KMS-11 (cell line): ENCODE measurements around the gene ATXN7L1.

Source experiments
- H2AFZ ChIP-seq: fragments of 200-600 bp; sonication (generic); 2 replicates; pipeline ENCODE4 v1.6.1; 2016; ENCODE audit warnings: antibody characterized with exemption, mixed run types, low read depth
- H3K27ac ChIP-seq: fragments of 200-600 bp; sonication (generic); 2 replicates; pipeline ENCODE4 v1.6.1; 2016; ENCODE audit warnings: mild to moderate bottlenecking, mixed run types
- H3K27me3 ChIP-seq: fragments of 200-600 bp; sonication (generic); 2 replicates; pipeline ENCODE4 v1.6.1; 2017; ENCODE audit warnings: mild to moderate bottlenecking, low read depth, mixed run types, moderate library complexity; ENCODE audit not compliant: insufficient read depth
- H3K36me3 ChIP-seq: fragments of 200-600 bp; sonication (generic); 2 replicates; pipeline ENCODE4 v1.6.1; 2017; ENCODE audit warnings: mild to moderate bottlenecking, mixed run types; ENCODE audit not compliant: insufficient read depth
- H3K4me1 ChIP-seq: fragments of 200-600 bp; sonication (generic); 2 replicates; pipeline ENCODE4 v1.6.1; 2016; ENCODE audit warnings: mild to moderate bottlenecking, low read depth, mixed run types; ENCODE audit not compliant: poor library complexity, severe bottlenecking
- H3K4me2 ChIP-seq: fragments of 200-600 bp; sonication (generic); 2 replicates; pipeline ENCODE4 v1.7.0; 2016; ENCODE audit warnings: mild to moderate bottlenecking, mixed run types
- H3K4me3 ChIP-seq: fragments of 200-600 bp; sonication (generic); IDR thresholded peaks from 2 replicates; pipeline ENCODE4 v1.6.1; 2017; ENCODE audit warnings: low read depth, low read length, mixed read lengths; ENCODE audit not compliant: insufficient read depth
- H3K79me2 ChIP-seq: fragments of 200-600 bp; sonication (generic); 2 replicates; pipeline ENCODE4 v1.6.1; 2016; ENCODE audit warnings: low read depth, mixed run types; ENCODE audit not compliant: insufficient read depth
- H3K9ac ChIP-seq: fragments of 200-600 bp; sonication (generic); 2 replicates; pipeline ENCODE4 v1.6.1; 2016; ENCODE audit warnings: mild to moderate bottlenecking, mixed run types
- H4K20me1 ChIP-seq: fragments of 200-600 bp; sonication (generic); 2 replicates; pipeline ENCODE4 v1.6.1; 2016; ENCODE audit warnings: mild to moderate bottlenecking, mixed run types; ENCODE audit not compliant: insufficient read depth
- CTCF ChIP-seq: fragments of 200-600 bp; sonication (generic); conservative IDR thresholded peaks from 2 replicates; pipeline ENCODE4 v1.6.1; 2017; ENCODE audit warnings: low read depth, mild to moderate bottlenecking, antibody characterized with exemption, low read length, moderate library complexity, mixed read lengths

The ATXN7L1 gene

GRCh38 chr7:105857009-105857952 lies 19.1 kb downstream of the ATXN7L1 start:
- Histone ChIP-seq H3K27me3 (no peaks in the 10 kb centered on the region), H2AFZ (no peak overlapping the region), H3K36me3 (no peaks in the 10 kb centered on the region), H3K4me1 (no peaks in the 10 kb centered on the region), H3K79me2 (no peaks in the 10 kb centered on the region), H4K20me1 (no peaks in the 10 kb centered on the region), H3K27ac (no peak overlapping the region), H3K4me3 (no peak overlapping the region), H3K9ac (no peak overlapping the region), H3K4me2 (no peak overlapping the region)
- TF ChIP-seq CTCF = no peak

- no peak for TF ChIP-seq CTCF
- H3K36me3 ChIP-seq = no peaks in the 10 kb centered on the region
- peaks cover 21% of the 10 kb centered on the region for H3K4me1 ChIP-seq
- no peak overlapping the region for H3K4me3 ChIP-seq
- no peak overlapping the region for H3K27ac ChIP-seq
- H3K27me3 ChIP-seq = no peaks in the 10 kb centered on the region
- H3K9ac ChIP-seq = no peak overlapping the region
- H3K4me2 ChIP-seq = no peak overlapping the region
- H2AFZ ChIP-seq = no peak overlapping the region
- no peaks in the 10 kb centered on the region for H4K20me1 ChIP-seq
- H3K79me2 ChIP-seq = no peaks in the 10 kb centered on the region
Measured at GRCh38 chr7:105854498-105854897, 21.9 kb downstream of the ATXN7L1 start.

DNA sequence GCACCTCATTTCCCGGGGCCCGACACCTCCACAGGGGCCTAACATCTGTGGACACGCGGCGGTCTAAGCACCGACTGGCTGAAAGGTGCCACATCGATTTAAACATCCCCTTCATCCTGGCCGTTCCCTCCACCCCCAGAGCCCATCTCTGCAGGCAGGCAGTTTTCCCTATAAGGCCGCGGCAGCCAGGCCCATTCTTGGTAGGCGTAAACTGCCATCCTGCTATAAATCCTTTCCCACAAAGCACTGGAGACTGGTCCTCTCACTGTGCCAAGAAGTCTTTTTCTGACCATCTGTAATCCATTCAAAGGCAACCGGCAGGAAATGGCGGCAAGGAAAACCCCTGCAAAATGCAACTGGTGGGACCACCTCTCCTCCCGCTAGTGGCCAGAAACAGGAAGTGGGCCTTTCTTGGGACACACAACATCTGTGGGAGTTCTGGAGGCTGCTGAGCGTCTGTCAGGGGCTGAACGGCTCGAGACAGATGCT lies 22.4 kb downstream of the ATXN7L1 start:
- Histone ChIP-seq H3K79me2 (no peaks in the 10 kb centered on the region), H3K9ac (no peak overlapping the region), H3K4me3 (no peak overlapping the region), H3K4me2 (no peak overlapping the region), H3K4me1 (peaks cover 26% of the 10 kb centered on the region), H4K20me1 (no peaks in the 10 kb centered on the region), H2AFZ (no peak overlapping the region), H3K27me3 (no peaks in the 10 kb centered on the region), H3K36me3 (no peaks in the 10 kb centered on the region), H3K27ac (no peak overlapping the region)
- no peak for TF ChIP-seq CTCF

GRCh38 chr7:105851064-105851463 lies 25.3 kb downstream of the ATXN7L1 start:
- no peaks in the 10 kb centered on the region for H4K20me1 ChIP-seq
- H3K79me2 ChIP-seq = no peaks in the 10 kb centered on the region
- no peaks in the 10 kb centered on the region for H3K36me3 ChIP-seq
- no peak overlapping the region for H3K9ac ChIP-seq
- H3K27me3 ChIP-seq = no peaks in the 10 kb centered on the region
- no peak overlapping the region for H2AFZ ChIP-seq
- no peak overlapping the region for H3K4me3 ChIP-seq
- TF ChIP-seq CTCF = no peak
- peaks cover 41% of the 10 kb centered on the region for H3K4me1 ChIP-seq
- H3K4me2 ChIP-seq = no peak overlapping the region; the same call in 1 of the 2 replicates
- H3K27ac ChIP-seq = no peak overlapping the region
